Airway epithelial cell (primary cell): ENCODE data around the gene HTN3. TPM values are rescaled to one million over a fixed set of nuclear protein-coding genes. Genes with fewer than 3 reads are reported as not detected.

Experiments used
- total RNA-seq: library from RNA; depleted of rRNA; stranded (reverse); fragments of >200 nt; gene quantifications from 2 replicates; pipeline ENCODE4 v1.2.3, GENCODE V29; 2015

Gene HTN3
- total RNA-seq = not detected in 2 replicates

GRCh38 chr4:70028159-70028558 lies at the start of gene HTN3:
TSS of gene HTN3 (plus strand) at chr4:70028459. CDS start at chr4:70030741, 2,282 bp downstream.

GRCh38 chr4:69995526-69996016 lies 32.7 kb upstream of the HTN3 start, which contains the start of gene STATH:
TSS of gene STATH (plus strand) at chr4:69995966. CDS start at chr4:69998438, 2,472 bp downstream.

GRCh38 chr4:70050138-70050537 lies 21.9 kb downstream of the HTN3 start, which contains the start of gene HTN1:
TSS of gene HTN1 (plus strand) at chr4:70050438. CDS start at chr4:70053077, 2,639 bp downstream.

Other genes with a start within 250 kb of the HTN3 start
- 0.51 and 2.8 TPM in 2 replicates for gene SULT1E1, start 168.3 kb upstream of the HTN3 start, total RNA-seq
- gene CSN1S1, start 97.4 kb upstream of the HTN3 start, total RNA-seq = not detected in 2 replicates
- gene CSN2, start 62.7 kb upstream of the HTN3 start, total RNA-seq = not detected in 2 replicates
- gene STATH, start 32.5 kb upstream of the HTN3 start, total RNA-seq = not detected in 2 replicates
- not detected in 2 replicates for gene HTN1, start 22.0 kb downstream of the HTN3 start, total RNA-seq
- gene PRR27, start 125.8 kb downstream of the HTN3 start, total RNA-seq = not detected in 2 replicates
- not detected in 2 replicates for gene ODAM, start 167.3 kb downstream of the HTN3 start, total RNA-seq
- not detected in 2 replicates for gene FDCSP, start 197.7 kb downstream of the HTN3 start, total RNA-seq
- gene CSN3, start 214.1 kb downstream of the HTN3 start, total RNA-seq = not detected in 2 replicates